Astrocyte of the spinal cord (primary cell): ENCODE results near the gene TIMD4.

Experiments
- DNase-seq: peaks from one replicate; pipeline ENCODE4 v3.0.0; 2011; ENCODE audit warnings: low read depth, low spot score
- H3K4me3 ChIP-seq: 2 replicates; pipeline ENCODE4 v1.5.1; 2011; ENCODE audit warnings: low read depth, mild to moderate bottlenecking, low read length, moderate library complexity
- in situ Hi-C: cut with HindIII; loops from 2 replicates; pipeline ENCODE4 v1.10.0; 2017; ENCODE audit warnings: low sequenced_read_pairs
- TF ChIP-seq, protein P1 (sequence below): IDR thresholded peaks from 2 replicates; pipeline ENCODE4 v1.5.1; 2012; ENCODE audit warnings: low read depth, mild to moderate bottlenecking, low read length, inconsistent platforms

Gene TIMD4

DNA sequence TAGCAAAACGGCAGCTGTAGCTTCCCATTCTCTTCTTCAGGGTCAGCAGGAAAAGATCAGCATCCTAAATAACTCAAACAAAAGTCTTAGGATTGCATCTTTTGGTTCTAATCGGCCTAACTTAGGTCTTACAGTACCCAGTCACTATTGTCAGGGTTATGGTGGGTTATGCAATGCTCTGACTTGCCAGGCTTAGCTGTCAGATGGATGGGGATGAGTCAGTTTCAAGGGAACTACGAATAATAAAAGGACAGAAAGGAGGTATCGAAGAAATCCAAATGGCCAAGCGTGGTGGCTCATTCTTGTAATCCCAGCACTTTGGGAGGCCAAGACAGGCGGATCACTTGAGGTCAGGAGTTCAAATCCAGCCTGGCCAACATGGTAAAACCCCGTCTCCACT is 66.5 kb downstream of the TIMD4 start:
- no peak overlapping the region for H3K4me3 ChIP-seq
- in situ Hi-C loops: no loop called here
- DNase-seq: no peak
- TF ChIP-seq, protein P1, sequence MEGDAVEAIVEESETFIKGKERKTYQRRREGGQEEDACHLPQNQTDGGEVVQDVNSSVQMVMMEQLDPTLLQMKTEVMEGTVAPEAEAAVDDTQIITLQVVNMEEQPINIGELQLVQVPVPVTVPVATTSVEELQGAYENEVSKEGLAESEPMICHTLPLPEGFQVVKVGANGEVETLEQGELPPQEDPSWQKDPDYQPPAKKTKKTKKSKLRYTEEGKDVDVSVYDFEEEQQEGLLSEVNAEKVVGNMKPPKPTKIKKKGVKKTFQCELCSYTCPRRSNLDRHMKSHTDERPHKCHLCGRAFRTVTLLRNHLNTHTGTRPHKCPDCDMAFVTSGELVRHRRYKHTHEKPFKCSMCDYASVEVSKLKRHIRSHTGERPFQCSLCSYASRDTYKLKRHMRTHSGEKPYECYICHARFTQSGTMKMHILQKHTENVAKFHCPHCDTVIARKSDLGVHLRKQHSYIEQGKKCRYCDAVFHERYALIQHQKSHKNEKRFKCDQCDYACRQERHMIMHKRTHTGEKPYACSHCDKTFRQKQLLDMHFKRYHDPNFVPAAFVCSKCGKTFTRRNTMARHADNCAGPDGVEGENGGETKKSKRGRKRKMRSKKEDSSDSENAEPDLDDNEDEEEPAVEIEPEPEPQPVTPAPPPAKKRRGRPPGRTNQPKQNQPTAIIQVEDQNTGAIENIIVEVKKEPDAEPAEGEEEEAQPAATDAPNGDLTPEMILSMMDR: no peak

DNA sequence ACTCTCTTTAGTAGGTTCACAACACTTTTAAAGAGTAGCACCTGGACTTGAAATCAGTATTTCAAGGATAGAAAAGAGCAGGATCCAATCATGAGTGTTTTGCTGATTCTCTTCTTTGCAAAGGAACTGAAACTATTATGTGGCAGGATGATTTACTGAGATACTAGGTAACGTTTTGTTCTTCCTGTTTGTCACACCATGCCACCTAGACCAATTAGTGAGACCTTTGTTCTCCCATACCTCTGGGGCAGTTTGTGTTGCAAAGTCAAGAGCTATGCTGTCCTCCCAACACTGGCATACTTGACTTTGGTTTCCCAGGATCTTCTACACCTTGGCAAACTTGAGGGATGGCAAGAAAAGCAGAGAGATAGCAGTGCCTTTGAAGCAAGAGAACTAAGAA is 69.5 kb downstream of the TIMD4 start:
- DNase-seq: no peak
- in situ Hi-C loops: no loop called here
- TF ChIP-seq, protein P1: no peak
- H3K4me3 ChIP-seq: no peak overlapping the region

DNA sequence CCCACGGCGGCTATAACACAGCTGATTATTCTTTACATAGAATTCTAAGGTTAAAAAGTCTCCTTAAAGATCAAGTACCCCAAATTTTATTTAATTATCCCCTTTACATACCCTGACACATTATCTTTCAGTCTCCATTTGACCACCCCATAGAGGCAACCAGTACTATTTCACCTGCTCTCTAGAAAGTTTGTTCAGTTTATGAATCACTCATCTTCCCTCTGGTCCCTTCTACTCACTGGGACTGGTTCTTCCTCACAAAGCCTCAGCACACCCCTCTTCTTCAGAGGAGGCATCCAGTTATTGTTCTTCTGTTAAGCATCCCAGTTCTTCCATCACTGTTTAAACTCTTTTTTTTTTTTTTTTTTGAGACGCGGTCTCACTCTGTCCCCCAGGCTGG is 70.2 kb downstream of the TIMD4 start:
- H3K4me3 ChIP-seq: no peak overlapping the region
- in situ Hi-C loops: no loop called here
- no peak for DNase-seq
- TF ChIP-seq, protein P1: no peak

DNA sequence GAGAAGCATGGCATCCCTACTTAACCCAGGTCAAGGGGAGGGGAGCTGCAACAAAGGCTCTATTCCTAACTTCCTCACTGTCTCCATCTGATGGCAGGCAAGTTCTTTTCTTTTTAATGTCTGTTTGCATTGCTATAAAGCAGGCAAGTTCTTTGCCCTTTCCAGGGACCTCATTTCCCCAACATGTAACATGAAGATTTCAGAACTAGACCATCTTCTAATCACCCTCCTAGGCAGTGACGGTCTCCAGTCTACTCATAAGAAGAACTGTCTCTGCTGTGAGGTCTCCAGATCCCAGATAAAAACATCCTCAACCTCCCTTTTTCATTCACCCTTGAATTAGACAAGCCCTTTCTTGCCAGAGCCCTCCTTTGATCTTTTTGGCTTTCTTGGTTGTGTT is 70.8 kb downstream of the TIMD4 start:
- TF ChIP-seq, protein P1: no peak
- no peak overlapping the region for H3K4me3 ChIP-seq
- no peak for DNase-seq
- in situ Hi-C loops: no loop called here

DNA sequence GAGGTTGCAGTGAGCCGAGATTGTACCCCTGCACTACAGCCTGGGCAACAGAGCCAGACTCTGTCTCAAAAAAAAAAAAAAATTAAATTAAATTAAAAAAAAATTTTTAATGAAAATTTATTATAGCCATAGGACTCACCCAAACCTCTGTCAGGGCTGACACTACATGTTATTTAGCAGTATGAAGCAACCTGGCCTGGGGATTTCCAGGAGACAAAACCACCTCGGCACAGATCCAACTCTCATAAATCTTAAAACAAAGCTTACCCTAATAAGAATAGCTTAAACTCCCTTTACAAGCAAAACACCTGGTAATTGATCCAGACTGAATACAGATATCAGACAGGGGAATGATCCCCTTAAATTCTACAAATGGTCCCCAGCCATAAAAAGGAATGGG is 74.5 kb downstream of the TIMD4 start:
- DNase-seq: no peak
- in situ Hi-C loops: no loop called here
- no peak overlapping the region for H3K4me3 ChIP-seq
- TF ChIP-seq, protein P1: no peak

DNA sequence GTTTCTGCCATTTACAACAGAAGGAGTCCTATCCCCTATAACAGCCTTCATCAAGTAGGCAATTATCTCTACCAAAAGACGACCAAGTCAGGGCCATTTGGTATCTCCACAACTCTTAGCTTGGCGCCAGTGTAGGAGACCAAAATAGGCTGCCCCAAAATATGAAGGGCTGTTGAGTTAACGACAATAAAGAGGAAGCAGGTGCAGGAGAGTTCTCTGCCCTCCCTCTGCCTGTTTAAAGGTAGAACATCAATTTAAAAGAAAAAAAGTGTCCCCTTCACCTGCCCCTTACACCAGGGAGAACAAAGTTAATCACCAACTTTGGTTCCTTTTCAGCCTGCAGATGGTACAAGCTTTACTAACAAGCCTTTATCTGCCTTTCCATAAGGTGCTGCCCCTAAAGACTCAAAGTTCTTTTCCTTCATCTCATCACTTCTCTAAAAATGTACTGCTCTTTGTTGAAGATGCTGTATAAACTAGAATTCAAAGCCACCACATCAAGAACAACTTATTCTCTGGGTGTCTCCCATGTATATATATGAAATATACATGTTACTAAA is 79.6 kb downstream of the TIMD4 start:
- no peak for DNase-seq
- in situ Hi-C loops: no loop called here
- TF ChIP-seq, protein P1: no peak
- no peak overlapping the region for H3K4me3 ChIP-seq

DNA sequence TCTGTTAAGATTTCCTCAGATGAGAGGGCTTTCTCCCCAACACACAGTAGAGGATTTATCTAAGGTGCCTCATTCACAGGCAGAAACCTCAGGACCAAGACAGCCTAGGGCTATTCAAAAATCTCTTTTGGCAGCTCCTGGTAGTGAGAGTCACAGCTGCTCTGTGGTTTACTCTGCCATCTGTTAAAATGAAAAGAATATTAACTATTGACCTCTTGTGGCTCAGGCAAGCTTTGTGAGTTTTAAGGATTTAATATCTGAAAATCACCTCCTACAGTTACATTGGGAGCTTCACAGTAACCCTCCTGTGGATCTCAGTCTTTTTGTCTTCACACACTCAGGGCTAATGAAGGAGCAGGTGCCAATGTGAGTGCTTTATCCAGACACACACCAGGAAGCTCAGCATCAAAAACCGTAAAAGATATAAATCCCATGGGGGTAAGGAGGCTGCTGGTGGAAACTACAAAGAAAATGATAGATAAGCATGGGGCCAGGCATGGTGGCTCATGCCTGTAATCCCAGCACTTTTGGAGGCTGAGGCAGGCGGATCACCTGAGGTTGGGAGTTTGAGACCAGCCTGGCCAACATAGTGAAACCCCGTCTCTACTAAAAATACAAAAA is 83.3 kb downstream of the TIMD4 start:
- no peak for DNase-seq
- in situ Hi-C loops: no loop called here
- H3K4me3 ChIP-seq: no peak overlapping the region
- TF ChIP-seq, protein P1: no peak
